ENCODE measurements around the gene HYAL2.

Gene HYAL2

DNA sequence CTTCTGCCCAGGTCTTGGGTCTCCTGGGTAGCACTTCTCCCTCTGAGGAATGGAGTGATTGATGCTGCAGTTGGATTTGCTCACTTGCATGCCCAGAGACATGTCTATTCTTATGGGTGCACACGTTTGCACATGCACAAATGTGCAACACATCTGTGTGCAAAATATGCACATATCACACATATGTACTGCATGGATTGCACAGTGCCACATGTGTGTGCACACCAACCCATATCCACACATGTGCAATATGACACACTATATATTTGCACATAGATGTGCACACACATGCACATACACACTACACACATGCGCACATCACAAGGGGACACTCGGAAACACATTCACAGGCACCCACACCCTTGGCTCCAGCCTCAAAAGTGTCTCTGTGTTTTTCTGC, 54.3 kb downstream of the HYAL2 start:
- DNase-seq, result no peak

Data from HCEC 1CT (cell line).